ENCODE results near the gene LORICRIN.

LORICRIN gene

DNA sequence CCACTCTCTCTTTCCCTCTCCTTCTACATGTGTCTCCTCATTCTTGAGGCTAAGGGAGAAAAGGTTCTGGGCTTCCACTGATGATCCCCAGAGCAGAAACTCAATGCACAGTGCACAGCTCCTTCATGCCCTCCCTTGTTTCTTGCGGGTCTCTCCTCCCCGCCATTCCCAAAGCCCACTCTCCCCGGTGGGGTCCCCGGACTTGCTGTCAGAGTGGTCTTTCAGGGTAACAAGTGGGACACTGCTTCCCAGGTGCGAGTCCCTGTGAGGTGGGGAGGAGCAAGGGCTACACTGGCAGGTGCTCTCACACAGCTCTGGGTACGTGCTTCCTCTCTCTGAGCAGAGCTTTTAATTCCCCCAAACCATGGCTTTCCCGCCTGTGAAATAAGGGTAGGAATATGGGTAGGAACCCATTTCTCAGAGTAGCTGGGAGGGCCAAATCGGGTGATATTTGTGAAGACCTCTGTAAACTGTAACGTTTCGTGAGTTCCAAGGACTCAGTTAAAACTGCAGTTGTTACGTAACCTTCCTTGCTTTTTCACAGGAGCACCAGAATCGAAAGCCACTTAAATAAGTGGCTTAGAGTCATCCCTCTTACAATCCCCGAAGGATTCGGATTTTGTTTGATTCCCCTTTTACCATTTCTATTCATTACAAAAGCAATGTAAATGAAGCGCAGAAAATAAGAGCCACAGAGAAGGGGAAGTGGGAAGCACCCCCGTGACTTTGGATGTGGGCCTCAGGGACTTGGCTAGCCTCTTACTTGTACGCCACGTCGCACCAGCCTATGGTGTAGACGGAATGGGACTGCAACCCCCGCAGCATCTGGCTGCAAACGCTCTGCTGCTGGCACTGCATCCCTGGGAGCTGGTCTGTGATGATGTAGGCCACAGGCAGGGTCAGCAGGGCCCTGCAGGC, 47.1 kb downstream of the LORICRIN start:
- no peak for DNase-seq (ENCODE audit: low read depth, low spot score)

DNA sequence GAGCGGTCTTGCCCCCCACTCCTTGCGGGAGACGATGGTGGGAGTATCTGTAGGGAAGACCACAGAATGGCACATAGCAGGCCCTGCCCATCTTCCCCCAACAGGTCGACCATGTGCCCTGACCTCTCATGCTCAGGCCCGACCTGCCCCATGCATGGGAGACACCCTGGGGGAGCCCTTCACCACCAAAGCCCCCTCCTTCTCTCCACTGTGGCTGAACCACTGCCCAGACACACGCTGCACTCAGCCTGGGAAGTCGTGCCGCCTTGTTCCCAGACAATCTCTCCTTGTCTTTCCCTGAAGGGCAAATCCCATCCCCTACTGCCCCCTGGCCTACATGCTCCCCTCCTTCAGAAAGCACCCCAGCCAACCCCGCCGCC, 47.7 kb downstream of the LORICRIN start:
- DNase-seq (ENCODE audit: low read depth, low spot score) = no peak

DNA sequence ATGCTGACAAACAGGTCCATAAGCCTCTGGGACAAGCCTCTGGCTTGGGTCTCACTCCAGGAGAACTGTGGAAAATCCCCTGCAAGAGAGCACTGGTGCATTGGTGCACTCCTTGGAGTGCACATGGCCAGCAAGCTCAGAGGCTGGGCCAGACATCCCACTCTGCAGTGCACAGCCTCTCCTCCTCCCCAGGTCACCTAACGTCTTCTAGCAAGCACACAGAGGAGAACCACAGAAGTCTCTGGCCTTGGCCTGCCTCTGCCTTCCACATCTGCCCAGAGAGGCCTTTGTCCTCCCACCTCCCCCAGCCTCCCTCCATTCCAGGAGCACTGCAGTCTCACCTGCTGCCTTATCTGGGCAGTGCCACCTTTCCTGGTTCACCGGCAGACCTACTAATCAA, 49.1 kb downstream of the LORICRIN start:
- no peak for DNase-seq (ENCODE audit: low read depth, low spot score)

DNA sequence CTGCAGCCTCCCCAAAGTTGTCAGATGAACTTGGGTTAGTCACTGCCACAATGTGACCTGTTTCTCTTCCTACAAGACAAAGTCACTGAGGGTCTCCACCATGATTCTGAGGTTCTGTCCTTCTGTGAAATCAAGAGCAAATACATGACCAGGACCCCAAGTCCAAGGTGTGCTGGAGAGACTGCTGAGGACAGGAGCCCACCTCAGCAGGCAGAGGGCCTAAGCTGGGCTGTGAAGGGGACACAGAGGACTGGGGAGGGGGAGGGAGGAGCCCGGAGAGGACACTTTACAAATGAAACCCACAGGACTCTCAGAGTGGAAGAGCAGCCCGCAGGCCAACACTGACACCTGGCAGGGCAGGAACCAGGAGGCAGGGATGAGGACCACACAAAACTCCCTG, 50.0 kb downstream of the LORICRIN start:
- no peak for DNase-seq (ENCODE audit: low read depth, low spot score)

DNA sequence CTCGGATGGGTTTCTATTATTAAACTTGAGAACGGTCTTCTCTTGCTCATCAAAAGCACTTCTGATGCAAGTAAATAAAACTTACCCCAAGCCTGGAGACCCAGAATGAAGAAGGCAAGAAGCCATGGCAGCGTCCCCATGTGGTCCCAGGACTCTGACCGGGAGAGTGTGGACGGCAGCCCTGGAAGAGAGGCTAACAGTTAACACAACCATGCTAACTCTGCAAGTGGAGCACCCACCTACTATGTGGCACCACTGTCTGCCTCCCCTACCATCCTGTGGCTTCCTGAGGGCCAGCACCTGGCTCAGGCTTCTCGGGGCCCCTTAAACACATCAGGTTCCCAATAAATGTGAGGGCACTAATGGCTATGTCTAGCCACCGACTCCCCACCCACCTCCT, 51.0 kb downstream of the LORICRIN start:
- no peak for DNase-seq (ENCODE audit: low read depth, low spot score)
